GM18951 (cell line): ENCODE results near the gene SLC22A14.

Source experiments
- POLR2A ChIP-seq: IDR thresholded peaks from 4 replicates; pipeline ENCODE4 v1.6.1; 2011; ENCODE audit warnings: mild to moderate bottlenecking; ENCODE audit not compliant: insufficient read length, insufficient read depth; ENCODE audit errors: extremely low read depth
- in situ Hi-C: fragments of 300-500 bp; cut with MboI; formaldehyde crosslinking; loops from one replicate; pipeline ENCODE4 v1.12.0; 2022; ENCODE audit warnings: low sequenced_read_pairs, mixed read lengths, inconsistent platforms; ENCODE audit not compliant: unreplicated experiment

The SLC22A14 gene

DNA sequence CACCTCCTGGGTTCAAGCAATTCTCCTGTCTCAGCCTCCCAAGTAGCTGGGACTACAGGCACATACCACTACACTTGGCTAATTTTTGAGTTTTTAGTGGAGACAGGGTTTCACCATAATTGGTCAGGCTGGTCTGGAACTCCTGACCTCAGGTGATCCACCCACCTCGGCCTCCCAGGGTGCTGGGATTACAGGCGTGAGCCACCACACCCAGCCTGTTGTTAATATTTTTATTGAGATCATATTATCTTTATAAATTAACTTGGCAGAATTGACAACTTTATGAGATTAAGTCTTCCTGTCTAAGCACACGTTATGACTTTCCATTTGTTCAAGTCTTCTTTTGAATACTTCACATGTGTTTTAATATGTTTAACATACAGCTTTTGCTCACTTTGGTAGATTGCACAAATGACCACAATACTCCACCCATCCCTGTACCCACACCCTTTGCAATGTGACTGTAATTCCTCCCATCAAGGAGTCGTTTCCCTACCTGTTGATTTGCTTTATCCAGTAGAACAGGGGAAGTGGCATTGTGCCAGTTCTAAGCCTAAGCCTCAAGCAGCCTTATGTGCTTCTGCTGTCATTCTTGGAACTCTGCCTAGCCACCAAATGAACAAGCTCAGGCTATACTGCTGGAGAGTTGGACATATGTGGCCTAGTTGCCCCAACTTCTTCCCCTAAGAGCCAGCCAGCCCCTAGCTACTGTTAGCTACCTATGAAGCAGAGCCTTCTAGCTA is 72.7 kb downstream of the SLC22A14 start:
- in situ Hi-C loops = no loop called here
- no peak for TF ChIP-seq POLR2A

DNA sequence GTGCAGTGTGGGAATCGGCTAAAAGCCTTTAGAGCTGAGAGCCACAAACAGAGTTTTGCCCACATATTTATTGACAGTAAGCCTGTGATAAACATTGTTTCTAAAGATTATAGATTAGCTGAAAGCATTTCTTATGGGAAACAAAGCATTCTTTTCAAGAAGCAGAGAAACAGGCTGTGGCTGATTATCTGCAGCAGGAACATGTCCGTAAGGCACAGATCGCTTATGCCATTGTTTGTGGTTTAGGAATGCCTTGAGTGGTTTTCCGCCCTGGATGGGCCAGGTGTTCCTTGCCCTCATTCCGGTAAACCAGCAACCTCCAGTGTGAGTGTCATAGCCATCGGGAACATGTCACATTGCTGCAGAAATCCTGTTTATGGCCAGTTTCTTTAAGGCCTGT is 76.9 kb downstream of the SLC22A14 start:
- in situ Hi-C loops = no loop called here
- no peak for TF ChIP-seq POLR2A

- TF ChIP-seq POLR2A = no peak
- in situ Hi-C loops = no loop called here
Measured at GRCh38 chr3:38360345-38360744, 78.3 kb downstream of the SLC22A14 start.

- in situ Hi-C loops = no loop called here
- TF ChIP-seq POLR2A = no peak
Measured at GRCh38 chr3:38361496-38361895, 79.4 kb downstream of the SLC22A14 start.

DNA sequence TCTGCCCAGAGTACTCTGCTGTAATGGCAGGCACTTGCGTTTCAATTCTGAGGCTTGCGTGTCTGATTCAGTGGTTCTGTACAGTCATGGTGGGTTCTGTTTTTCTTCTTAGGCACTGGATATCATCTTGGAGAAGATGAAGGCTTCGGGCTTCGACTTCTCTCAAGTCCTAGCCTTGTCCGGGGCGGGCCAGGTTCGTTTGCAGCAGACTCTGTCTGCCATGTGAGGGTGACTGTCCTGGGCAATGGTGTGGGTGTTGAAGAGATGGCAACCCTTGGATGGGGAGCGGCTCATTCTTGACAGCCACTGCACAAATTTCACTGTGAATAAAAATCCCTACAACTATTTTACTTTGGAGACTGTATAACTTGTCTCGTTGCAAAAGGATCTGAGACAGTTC is 80.7 kb downstream of the SLC22A14 start:
- in situ Hi-C loops = no loop called here
- TF ChIP-seq POLR2A = no peak

DNA sequence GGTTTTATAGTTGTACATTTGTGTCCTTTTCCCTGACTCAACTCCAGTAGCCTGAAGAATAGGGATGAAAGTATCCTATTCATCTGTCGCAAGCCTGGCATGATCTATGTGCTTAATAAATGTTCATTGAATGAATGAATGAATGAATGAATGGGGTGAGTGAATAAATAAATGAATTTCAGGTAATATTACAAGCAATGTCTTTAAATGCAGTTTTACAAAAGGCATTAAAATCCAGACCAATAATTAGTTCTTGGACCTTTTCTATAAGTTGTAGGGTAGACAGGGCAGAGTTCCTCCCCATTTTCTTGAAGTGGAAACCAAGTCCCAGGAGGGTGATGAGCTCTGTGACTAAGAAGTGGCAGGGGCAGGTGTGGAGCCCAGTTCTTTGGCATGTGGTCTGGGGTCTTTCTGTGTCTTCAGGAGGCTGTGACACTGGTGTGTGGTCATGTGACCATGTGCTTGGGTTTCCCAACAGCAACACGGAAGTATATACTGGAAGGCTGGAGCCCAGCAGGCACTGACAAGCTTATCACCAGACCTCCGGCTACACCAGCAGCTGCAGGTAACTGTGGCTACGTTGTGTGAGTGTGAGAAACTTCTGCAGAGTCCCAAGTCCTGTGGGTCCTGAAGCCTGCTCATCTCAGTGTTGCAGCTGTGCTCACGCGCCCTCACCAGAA is 82.8 kb downstream of the SLC22A14 start:
- in situ Hi-C loops = no loop called here
- no peak for TF ChIP-seq POLR2A

DNA sequence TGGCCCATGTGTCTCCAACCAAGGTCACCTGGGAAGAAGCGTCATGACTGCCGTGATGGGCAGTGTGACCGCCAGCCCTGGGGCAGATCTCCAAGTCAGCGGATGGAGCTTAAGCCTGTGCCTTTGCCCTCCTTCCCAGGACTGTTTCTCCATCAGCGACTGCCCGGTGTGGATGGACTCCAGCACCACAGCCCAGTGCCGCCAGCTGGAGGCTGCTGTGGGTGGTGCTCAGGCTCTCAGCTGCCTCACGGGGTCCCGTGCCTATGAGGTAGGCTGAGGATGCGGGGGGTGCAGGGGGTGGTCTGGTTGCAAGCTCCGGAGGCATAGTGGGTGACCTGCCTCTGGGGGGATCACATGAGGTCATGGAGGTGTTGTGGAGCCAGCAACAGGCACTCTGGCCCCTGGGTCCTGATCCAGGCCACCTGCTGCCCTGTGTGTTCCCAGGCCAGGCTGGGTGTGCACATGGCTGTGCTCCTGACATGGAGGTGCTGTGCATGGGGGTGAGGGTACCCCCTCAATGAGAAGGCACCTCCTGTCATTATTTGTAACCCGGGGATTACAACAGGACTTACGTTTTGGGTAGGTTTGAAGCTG is 83.5 kb downstream of the SLC22A14 start:
- TF ChIP-seq POLR2A = no peak
- in situ Hi-C loops = no loop called here

GRCh38 chr3:38366082-38366481 is 84.0 kb downstream of the SLC22A14 start:
- no peak for TF ChIP-seq POLR2A
- in situ Hi-C loops = no loop called here

DNA sequence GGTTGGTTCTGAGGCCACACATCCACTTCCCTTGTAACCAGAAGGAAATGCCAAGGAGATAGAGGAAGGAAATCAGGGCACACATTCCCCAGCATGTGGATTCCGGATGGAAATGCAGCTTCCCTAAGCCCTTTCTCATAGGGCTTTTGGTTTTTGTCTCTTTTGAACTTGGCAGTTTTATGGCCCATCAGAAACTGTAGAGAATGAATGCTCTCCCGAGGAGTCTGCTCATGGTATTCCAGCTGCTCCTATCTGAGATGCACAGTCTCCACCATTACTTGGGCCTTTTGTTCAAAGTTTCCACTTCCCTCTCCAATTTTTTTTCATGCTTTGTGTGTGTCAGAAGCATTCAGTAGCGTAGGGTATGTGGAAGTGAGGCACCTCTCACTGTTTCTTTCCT is 85.7 kb downstream of the SLC22A14 start:
- no peak for TF ChIP-seq POLR2A
- in situ Hi-C loops = no loop called here
